Measurements from ENCODE around the gene PCED1B.

The PCED1B gene

GRCh38 chr12:47271800-47272239 lies 192.4 kb downstream of the PCED1B start:
- TF ChIP-seq EP300 (IDR thresholded peaks at IDR 0.05; ENCODE audit: borderline replicate concordance): no peak
- TF ChIP-seq MAX (IDR thresholded peaks at IDR 0.05): no peak
- TF ChIP-seq TCF12 (IDR thresholded peaks at IDR 0.05; ENCODE audit: low read depth): no peak
- no peak for TF ChIP-seq EGR1 (IDR thresholded peaks at IDR 0.05)
- no peak for TF ChIP-seq YY1 (IDR thresholded peaks at IDR 0.05; ENCODE audit: low read depth)
- no peak for TF ChIP-seq NFIC (IDR thresholded peaks at IDR 0.05)
- no peak for TF ChIP-seq USF1 (IDR thresholded peaks at IDR 0.05)
- no peak for TF ChIP-seq FOXM1 (IDR thresholded peaks at IDR 0.05; ENCODE audit: borderline replicate concordance, low read depth)
- TF ChIP-seq CEBPB (IDR thresholded peaks at IDR 0.05): no peak
- TF ChIP-seq TEAD4 (IDR thresholded peaks at IDR 0.05): no peak
- TF ChIP-seq ZBTB7A (IDR thresholded peaks at IDR 0.05; ENCODE audit: low read depth): no peak
- TF ChIP-seq RAD21 (IDR thresholded peaks at IDR 0.05; ENCODE audit: low read depth): no peak

- TF ChIP-seq TCF12 (IDR thresholded peaks at IDR 0.05; ENCODE audit: low read depth) (no peak), USF1 (IDR thresholded peaks at IDR 0.05) (no peak), CEBPB (IDR thresholded peaks at IDR 0.05) (no peak)
These were observed 193.2 kb downstream of the PCED1B start for GRCh38 chr12:47272412-47273190.

- TF ChIP-seq USF1 (IDR thresholded peaks at IDR 0.05): no peak
- TF ChIP-seq NFIC (IDR thresholded peaks at IDR 0.05): peak; percentile 51; the same call in 1 of the 2 replicates
- no peak for TF ChIP-seq REST (IDR thresholded peaks at IDR 0.05; ENCODE audit: low read depth)
These were observed 193.8 kb downstream of the PCED1B start for GRCh38 chr12:47273191-47273626.

- no peak for TF ChIP-seq USF1 (IDR thresholded peaks at IDR 0.05)
- no peak for TF ChIP-seq YY1 (IDR thresholded peaks at IDR 0.05; ENCODE audit: low read depth)
- no peak for TF ChIP-seq CREB1 (IDR thresholded peaks at IDR 0.05; ENCODE audit: low read depth)
- TF ChIP-seq TEAD4 (IDR thresholded peaks at IDR 0.05): no peak
- no peak for TF ChIP-seq CEBPB (IDR thresholded peaks at IDR 0.05)
- no peak for TF ChIP-seq TCF12 (IDR thresholded peaks at IDR 0.05; ENCODE audit: low read depth)
- TF ChIP-seq NFIC (IDR thresholded peaks at IDR 0.05): no peak
- no peak for TF ChIP-seq ZBTB7A (IDR thresholded peaks at IDR 0.05; ENCODE audit: low read depth)
- TF ChIP-seq EGR1 (IDR thresholded peaks at IDR 0.05): no peak
- TF ChIP-seq FOXM1 (IDR thresholded peaks at IDR 0.05; ENCODE audit: borderline replicate concordance, low read depth): no peak
- no peak for TF ChIP-seq EP300 (IDR thresholded peaks at IDR 0.05; ENCODE audit: borderline replicate concordance)
- TF ChIP-seq MAX (IDR thresholded peaks at IDR 0.05): no peak
- TF ChIP-seq RAD21 (IDR thresholded peaks at IDR 0.05; ENCODE audit: low read depth): no peak
These were observed 195.3 kb downstream of the PCED1B start for GRCh38 chr12:47274760-47275159.

- TF ChIP-seq MAX (IDR thresholded peaks at IDR 0.05): no peak
- no peak for TF ChIP-seq TEAD4 (IDR thresholded peaks at IDR 0.05)
- TF ChIP-seq EGR1 (IDR thresholded peaks at IDR 0.05): no peak
- TF ChIP-seq NFIC (IDR thresholded peaks at IDR 0.05): no peak
- no peak for TF ChIP-seq TAF1 (IDR thresholded peaks at IDR 0.05; ENCODE audit: low read depth)
These were observed 196.8 kb downstream of the PCED1B start for GRCh38 chr12:47276253-47276620.

- peak; percentile 78; the same call in 1 of the 2 replicates for TF ChIP-seq EP300 (IDR thresholded peaks at IDR 0.05; ENCODE audit: borderline replicate concordance)
- no peak for TF ChIP-seq USF1 (IDR thresholded peaks at IDR 0.05)
- TF ChIP-seq CEBPB (IDR thresholded peaks at IDR 0.05): peak; percentile 99
- TF ChIP-seq RAD21 (IDR thresholded peaks at IDR 0.05; ENCODE audit: low read depth): no peak
- no peak for TF ChIP-seq YY1 (IDR thresholded peaks at IDR 0.05; ENCODE audit: low read depth)
- peak; percentile 43; the same call in 1 of the 2 replicates for TF ChIP-seq TCF12 (IDR thresholded peaks at IDR 0.05; ENCODE audit: low read depth)
These were observed 197.3 kb downstream of the PCED1B start for GRCh38 chr12:47276621-47277309.
